ENCODE measurements around the gene MSI2.

MSI2 gene

DNA sequence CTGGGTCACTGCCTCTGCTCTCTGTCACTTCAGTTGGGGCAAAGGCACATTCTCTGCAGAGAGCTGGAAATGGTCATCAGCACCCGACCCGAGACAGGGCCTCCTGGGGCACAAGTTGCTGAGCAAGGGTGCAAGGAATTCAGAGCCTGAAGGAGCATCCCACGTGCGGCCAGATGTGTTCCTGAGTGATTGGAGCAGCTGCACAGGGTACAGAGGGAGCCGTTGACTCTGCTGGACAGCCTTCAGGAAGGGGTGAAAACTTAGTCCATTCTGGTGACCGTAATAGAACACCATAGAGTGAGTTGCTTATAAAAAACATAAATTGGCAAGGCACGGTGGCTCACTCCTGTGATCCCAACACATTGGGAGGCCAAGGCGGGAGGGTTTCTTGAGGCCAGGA is 382.0 kb downstream of the MSI2 start:
- no peak for DNase-seq (ENCODE audit: low read depth)

DNA sequence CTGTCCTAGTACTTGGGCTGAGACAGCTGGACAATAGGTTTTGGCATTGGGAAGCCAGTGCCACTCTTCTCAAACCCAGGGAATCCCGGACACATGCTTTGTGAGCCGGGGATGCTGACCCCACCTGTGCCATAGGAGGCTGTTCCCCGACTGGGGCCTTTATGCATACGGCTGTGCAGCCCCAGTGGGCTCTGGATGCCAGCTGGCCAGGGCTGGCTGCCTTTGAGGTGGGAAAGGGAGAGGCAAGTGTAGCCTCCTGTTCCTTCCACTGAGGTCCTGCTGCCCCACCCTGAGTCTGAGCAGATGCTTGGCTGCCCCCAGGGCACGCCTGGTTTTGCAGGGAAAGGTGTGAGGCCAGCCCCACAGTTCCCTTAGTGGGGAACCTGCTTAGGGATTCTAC is 383.1 kb downstream of the MSI2 start:
- no peak for DNase-seq (ENCODE audit: low read depth)

DNA sequence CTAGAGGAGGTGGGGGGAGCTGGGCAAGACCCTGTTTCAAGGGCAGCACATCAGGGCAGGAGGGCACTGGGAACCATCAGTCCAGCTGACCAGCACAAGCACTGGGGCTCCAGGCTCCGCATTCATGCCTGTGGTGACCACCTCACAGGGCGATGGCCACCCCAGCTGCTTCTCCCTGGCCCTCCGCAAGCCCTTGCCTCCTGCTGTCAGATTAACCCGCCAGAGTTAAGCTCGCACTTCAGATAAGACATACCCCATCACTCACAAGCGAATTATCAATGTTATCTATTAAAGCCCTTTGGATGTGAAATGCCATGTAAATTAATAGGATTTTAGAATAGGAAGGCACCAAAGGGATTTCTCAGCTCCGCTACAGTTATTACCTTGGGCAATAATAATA is 383.8 kb downstream of the MSI2 start:
- DNase-seq (ENCODE audit: low read depth), result no peak

DNA sequence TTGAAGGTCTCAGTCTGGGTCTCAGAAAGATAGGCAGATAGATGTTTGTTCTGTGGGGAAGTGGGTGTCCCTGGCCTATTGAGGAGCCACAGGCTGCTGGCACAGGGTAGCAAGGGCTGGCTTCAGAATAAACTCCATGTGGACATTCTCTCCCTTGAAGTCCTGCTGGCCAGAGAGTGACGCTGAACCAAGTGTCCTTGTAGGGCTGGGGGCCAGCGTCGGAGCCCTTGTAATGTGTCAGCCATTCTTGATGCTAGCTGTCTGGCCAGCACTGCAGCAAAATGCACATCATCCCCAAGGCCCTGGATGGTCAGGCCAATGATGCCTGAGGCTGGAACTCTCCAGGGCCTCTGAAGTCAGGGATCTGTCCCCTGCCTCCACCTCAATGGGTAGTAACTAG is 385.4 kb downstream of the MSI2 start:
- DNase-seq (ENCODE audit: low read depth), result no peak

DNA sequence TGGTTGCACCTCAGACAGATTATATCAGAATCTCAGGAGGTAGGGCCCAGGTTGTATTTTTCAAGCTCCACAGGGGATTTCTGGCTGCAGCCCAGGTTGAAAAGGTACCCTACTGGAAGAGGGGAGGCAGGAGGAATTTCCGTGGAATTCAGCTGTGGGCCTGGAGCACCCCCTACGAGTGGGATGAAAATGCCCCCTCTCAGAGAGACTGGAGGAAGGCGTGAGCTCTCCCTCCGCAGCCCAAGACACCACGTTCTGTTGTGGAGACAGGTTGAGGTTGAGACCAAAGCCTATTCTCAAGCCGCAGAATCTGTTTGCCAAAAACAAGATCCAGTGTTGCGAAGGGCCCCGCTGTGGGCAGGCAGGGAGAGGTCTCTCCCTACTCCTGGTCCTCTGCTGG is 386.7 kb downstream of the MSI2 start:
- DNase-seq (ENCODE audit: low read depth), result no peak

DNA sequence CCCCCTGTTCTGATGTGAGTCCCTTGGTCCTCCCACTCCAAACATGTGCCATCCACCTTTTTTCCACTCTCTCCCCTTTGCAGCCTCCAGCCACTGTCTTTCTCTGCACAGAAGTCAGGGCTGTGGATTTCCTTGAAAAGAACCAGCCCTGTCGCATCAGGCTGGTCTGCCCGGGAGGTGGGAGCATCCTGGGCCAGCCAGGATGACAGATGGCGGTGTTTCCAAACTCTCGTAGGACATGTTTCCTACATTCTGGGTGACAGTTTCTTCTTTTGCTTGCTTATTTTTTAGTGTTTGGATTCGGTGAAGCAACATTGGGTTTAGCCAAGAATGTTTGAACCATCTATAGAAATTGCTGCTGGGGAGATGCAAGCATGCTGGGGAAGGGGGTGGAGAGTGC is 388.0 kb downstream of the MSI2 start:
- DNase-seq (ENCODE audit: low read depth), result no peak

DNA sequence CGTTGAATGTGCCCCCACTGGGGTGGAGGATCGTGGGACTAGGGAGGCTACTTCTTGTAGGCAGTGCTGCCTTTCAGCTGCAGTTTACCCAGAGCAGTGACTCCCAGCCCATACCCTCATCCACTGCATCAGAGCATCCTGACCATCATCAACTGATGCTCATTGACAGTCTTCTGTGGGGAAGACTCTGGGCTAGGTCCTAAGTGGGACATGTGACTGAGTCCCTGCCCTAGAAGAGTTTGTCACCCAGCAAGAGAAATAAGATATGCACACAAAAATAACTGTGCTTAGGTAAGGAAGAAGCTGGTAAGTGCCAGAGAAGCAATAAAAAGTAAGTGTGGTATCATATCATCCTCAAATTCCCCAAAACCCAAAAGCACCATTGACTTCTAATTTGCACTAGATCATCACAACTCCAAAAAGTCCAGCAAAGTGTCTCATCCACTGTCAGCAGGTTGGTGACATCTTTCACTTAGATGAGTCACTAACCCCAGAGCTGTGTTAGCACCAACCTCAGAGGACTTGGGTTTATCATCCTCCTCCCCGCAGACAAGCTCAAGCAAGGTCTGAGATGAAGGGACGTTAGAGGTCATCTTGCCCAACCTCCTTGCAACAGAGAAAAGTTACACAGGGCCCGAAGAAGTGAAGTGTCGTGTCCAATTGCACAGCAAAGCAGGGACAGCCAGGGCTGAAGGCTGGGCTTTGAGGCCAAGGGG is 389.8 kb downstream of the MSI2 start:
- no peak for DNase-seq (ENCODE audit: low read depth)

DNA sequence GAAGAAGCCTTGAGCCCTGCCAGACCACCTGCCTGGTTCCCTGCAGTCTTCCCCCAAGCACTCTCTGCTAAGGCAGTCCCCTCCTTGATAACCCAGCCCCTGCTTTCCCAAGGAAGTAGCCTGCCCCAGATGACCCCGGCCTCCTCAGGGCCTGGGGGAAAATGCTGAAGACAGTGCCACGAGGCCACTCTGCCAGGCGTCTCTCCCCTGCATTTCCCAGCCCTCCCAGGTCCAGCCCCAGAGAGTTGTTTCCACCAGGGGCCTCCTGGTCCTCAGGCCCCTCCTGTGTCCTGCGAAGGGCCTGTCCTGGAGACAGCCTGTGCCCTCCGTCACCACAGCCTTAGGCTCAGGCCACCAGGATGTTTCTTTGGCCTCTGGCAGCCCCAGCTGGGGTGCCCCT is 392.4 kb downstream of the MSI2 start:
- no peak for DNase-seq (ENCODE audit: low read depth)

DNA sequence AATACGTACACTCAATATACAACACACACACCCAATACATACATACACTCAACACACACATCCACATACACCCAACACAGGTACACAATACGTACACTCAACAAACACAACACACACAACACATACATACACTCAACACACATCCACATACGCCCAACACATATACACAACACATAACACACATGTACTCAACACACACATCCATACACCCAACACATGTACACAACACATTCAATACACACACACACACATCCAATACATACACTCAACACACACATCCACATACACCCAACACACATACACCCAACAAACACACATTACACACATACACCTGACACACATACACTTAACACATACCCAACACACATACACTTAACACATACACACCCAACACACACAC is 392.9 kb downstream of the MSI2 start:
- DNase-seq (ENCODE audit: low read depth), result no peak

DNA sequence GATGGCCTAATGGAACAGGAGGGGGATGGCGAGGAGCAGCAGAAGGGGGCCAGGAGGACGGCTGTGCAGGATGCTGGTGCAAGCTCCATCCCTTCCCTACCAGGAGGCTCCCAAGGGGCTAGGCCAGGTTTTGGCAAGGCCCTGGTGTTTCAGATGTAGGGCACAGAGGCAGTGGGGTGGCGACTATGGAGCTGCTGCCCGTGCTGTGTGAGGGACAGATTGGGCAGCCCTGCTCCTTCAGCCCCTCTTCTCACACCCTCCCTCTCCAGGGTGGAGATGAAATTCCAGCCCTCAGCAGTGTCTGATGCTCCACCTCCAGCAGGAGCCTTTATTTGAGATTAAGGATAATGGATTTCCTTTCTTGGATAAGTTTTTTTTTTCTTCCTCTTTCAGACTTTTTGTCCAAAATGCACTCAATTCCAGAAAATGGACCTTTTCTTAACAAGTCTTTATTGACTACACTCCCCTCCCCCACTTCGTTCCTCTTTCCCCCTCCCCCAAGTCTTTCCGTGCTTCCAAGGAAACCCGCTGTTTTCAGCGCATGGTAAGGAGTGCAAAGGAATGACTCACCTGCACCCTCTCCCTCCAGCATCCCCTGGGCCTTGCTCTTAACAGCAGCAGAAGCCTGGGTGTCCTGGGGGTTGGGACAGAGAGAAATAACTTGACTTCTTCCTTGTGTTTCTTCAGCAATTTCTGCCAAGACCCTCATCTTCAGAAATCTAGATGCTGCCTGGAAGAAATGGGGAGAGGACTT is 393.6 kb downstream of the MSI2 start:
- no peak for DNase-seq (ENCODE audit: low read depth)

DNA sequence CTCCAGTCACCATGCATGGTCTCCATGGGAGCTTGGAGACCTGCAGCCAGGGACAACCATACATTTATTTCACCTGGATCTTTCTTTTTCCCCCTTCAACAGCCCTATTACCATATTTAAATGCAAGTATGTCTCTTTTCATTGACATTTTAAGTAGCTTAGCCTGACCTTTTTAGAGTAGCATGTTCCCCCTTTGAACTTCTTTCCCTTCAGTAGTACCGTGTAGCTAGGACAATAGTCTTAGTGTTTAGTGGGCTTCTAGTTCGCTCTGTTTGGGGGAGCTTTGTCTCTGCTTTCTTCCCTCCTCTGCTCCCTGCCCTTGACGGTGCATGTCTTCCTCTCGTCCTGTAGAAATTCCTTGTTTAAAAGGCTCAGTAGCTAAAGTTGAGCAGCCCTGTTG is 394.2 kb downstream of the MSI2 start:
- no peak for DNase-seq (ENCODE audit: low read depth)

DNA sequence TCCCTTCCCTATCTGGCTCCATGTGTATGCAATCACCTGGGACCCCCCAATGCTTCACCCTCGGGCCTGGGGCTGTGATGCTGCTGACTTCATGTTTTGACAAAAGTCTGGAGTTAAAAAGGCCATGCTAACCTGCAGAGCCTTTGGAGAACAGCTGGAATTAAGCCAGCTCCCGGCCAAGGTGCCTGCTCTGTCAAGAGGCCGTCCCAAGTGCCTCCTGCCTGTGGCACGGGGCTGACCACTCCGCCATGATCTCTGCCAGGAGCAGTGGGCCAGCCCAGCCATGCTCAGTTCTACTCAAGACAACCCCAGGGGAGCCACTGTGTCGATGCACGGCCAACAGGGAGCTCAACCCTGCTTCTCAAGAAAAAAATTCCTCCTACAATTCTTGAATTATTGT is 395.1 kb downstream of the MSI2 start:
- no peak for DNase-seq (ENCODE audit: low read depth)

DNA sequence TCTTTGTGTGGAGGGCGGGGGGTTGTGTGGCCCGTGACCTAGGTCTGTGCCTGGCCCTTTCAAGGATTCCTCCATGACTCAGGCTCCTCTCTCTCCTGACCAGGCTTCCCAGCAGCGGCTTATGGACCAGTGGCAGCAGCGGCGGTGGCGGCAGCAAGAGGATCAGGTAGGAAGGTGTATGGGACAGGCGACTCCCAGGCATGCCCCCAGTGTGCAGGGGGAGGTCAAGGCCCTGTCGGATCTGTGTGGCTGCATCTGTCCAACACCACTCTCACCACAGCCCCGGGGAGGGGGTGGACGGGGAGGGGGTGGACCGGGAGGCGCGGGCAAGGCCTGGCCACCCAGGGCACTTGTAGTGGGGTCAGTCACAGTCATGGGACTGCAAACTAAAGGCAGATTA is 395.7 kb downstream of the MSI2 start:
- no peak for DNase-seq (ENCODE audit: low read depth)

DNA sequence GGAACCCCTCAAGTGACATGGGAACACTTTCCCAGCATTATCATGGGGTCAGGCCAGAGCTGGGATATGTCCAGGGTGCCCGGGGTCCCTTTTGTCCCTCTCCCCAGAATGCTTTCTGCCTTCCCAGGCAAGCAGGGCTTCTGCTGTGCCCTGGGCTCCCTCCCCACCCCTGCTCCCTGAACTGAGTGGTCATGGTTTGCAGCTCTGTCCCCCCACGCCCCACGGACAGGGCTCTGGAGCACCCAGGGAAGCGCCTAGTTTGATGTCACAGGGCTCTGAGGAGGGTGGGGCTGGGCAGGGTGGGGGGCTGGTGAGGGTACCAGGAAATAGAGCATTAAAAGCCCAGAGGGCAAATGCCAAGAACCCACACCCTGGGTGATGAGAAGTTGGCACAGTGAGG is 396.5 kb downstream of the MSI2 start:
- DNase-seq (ENCODE audit: low read depth), result no peak

DNA sequence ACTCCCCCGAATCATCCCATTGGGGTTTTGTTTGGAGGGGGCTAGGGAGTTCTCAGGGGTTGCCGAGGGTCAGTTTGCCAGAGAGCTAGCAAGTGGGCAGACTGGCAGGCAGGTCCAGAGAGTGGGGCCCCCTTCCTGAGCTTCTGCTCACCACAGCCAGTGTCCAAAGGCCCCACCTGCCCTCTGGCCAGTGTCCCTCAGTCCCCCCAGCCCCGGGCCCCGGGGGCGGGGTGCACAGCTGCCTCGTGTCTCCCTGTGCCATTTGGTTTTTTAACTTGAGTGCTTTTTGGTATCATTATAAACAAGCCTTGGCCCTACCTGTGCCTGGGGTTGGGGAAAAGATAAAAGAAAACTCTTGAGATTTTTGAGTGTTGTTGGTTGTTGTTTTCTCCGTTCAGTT is 397.0 kb downstream of the MSI2 start:
- no peak for DNase-seq (ENCODE audit: low read depth)

DNA sequence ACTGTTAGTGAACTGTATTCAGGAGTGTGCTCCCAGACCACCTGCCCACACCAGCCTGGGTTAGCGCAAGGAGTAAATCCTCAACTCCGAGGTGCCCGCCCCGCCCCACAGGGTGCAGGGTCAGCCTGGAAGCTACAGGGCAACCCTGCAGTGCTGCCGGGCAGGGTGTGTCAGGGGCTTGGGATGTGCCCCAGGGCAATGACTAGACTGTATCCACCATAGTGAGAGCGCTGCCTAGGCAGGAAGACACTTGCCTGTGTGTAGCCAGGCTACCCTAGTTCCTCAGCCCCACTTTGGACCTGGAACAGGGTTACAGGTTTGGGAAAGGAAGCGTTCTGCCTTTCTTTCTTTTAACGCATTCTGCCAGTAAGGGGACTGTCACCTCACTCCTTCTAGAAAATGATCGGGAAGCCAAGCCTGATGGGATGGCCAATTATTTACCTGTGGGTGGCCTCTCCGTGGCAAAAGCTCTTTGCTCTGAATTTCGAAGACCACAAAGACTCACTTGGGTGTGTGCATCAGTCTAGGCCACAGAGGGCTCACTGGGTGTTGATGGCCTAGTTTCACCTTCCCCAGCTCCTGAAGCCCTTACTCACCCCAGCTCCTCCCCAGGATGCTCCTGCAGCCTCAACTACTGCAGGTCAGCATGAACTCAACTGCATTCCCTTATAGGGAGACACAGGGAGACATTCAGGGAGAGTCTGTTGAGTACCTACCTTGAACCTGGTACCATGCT is 397.9 kb downstream of the MSI2 start:
- DNase-seq (ENCODE audit: low read depth), result no peak

DNA sequence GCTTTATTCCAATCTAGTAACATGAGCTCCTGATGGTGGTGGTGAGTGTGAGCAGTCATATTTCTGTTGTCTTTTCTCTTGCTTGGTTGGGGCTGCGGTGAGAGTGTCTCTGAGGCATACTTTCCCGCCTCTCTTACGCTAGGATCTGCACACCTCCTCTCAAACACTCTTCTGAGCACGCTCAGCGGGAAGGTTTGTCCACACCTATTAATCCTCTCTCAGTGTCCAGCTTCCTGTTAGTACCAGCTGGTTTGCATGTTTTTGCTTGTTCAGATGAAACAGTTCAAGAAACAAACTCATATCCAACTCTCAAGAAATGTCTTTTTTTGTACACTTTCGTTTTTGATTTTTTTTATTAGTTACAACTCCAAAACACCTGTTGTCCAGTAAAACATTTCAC is 399.2 kb downstream of the MSI2 start:
- DNase-seq (ENCODE audit: low read depth), result no peak

DNA sequence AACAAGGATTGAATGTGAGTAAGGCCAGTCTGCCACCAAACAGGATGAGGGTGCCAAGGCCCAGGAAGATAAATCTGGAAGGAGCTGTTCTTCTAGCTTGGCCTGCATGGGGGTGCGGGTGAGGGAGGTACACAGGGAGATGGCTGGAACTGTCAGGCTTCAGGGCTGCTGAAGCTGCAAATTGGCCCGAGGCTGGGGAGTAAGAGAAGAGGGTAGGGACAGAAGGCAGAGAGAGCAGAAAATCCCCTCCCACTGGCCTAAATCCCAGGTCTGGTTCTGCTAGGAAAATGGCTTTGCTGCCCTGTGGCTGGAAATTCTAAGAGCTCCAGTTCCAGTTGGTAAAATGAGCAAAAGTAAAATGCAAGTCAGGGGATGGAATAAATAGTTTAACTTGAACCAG is 400.9 kb downstream of the MSI2 start:
- DNase-seq (ENCODE audit: low read depth), result no peak

DNA sequence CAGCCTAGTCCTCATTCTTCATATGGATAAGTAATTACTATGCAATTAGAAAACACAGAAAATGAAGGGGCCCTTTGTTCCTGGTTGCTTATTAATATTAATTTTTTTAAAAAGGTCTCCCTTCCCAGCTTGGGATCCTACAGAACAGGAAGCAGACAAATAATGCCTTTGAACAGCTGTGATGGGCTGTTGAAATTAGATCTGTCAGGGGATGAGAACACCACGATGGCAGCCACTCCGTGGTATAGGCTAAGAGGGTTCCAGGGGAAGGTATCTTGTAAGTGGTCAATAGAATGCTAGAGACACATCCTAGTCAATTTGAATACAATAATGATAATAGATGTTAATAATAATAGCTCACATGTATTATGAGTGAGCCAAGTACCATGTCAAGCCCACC is 405.7 kb downstream of the MSI2 start:
- no peak for DNase-seq (ENCODE audit: low read depth)

DNA sequence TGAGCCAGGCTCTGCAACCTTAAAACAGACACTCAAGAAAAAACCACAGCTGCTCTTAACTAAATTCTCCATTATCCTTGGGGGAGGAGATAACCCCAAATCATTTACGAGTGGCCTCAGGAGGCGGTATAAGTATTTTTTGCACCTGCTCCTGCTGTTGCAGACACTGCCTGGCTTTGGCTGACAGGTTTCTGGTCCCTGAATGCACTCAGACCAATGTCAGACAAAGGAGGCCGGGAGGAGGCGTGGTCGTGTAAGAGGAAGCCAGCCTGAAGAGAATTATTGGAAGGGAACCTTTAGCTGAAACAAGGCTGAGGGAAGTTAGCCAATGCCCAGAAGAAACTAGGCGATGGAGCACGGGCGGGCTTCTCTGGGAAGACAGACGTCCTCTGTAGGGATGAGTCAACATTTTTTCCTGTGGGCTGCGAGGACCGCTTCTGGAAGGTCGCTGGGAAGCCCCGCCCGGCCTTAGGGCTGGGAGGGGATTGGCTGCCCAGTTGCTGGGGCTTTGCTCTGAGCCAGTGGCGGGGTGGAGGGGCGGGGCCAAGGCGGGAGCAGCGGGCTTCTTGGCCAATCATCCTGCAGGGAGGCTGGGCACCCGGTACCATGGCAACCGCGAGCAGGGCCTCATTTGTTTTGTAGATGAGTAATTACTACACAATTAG is 406.5 kb downstream of the MSI2 start:
- peak; percentile 98 for DNase-seq (ENCODE audit: low read depth)

DNA sequence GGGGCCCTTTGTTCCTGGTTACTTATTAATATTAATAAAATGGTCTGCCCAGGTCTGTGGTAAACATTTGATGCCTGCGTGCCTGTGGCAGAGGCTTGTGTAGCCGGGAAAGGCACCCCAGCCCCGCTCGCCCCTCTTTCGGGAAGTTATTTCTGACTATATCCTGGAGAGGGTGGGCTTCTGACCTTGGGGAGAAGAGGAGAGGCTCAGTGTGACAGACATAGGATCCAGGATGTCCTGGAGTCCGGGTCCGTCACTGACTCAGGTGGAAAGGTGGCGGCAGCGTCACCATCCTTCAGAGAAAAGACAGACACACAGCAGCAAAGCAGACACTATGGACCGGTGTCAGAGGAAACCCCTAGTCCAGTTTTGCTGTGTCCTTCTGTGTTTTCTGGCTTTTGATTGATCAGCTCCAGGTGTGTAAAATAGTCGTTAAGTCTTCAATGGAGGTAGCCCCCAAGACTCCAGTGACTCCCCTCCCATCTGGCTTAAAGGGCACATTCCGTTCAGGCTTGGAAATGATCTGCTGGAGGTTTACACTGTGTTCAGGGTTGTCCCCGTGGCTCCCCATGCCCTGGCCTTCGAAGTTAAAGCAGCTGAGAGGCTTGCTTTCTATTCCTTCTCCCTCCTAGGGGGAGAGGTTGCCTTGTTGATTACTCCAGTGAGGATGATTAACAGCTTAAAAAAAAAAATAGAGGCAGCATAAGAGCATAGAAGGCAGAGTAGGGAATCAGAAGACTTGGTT is 407.2 kb downstream of the MSI2 start:
- no peak for DNase-seq (ENCODE audit: low read depth)

DNA sequence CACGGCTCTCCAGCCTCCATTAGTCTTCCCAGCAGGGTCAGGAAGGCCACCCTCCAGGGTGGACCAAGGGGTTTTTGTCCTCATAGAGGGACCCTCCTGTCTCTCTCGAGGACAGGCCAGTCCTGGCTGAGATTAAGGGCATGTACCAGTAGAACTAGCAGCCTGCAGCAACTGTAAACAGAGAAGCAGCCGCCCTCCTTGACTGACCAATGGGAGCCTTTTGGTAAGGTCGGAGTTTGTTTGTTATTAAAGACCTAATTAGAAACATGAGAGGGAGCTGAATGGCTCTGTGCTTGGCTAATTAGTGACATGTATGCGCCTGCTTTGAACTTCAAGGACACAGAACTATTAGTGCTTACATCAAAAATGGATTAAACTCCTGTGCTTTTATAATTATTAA is 408.8 kb downstream of the MSI2 start:
- peak; percentile 16 for DNase-seq (ENCODE audit: low read depth)
